NCI-H1436 treated with DMSO at 0.1 percent for 48 hours (cell line): ENCODE measurements around the gene MXI1.
"Not testable (repeated sequence)": the region's sequence is repeated elsewhere in the genome, so short reads cannot be mapped to it uniquely, and the experiment has no call there.

Experiments used
- DNase-seq: peaks from one replicate; lab custom pipeline; 2025; lab: John Stamatoyannopoulos, UW

Gene MXI1

GRCh38 chr10:110317866-110318850, 110.8 kb downstream of the MXI1 start:
- no peak for DNase-seq

- DNase-seq = no peak
Measured at GRCh38 chr10:110321869-110322620, 114.6 kb downstream of the MXI1 start.

DNA sequence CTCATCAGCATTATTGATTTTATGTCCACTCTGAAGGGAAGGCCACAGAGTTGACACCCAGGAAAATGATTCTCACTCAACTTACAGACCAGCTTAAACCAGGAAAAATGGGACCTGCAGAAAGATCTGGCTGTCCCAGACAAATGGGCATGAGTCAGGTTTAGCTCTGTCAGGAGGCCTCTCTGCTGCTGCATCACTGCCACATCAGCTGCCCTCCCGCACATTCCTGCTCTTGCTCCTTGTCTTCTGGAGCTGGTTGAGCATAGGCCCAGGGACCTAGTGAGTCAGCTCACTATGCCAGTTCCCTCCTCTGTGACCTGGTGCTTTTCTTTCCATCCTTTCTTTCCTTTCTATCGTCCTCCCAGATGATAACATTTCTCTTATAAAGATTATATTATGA, 116.1 kb downstream of the MXI1 start:
- DNase-seq = no peak

GRCh38 chr10:110324201-110324804, 116.9 kb downstream of the MXI1 start:
- DNase-seq = no peak

- DNase-seq = no peak
Measured at GRCh38 chr10:110324805-110325280, 117.4 kb downstream of the MXI1 start.

- DNase-seq = no peak
Measured at GRCh38 chr10:110326351-110327032, 119.1 kb downstream of the MXI1 start.

DNA sequence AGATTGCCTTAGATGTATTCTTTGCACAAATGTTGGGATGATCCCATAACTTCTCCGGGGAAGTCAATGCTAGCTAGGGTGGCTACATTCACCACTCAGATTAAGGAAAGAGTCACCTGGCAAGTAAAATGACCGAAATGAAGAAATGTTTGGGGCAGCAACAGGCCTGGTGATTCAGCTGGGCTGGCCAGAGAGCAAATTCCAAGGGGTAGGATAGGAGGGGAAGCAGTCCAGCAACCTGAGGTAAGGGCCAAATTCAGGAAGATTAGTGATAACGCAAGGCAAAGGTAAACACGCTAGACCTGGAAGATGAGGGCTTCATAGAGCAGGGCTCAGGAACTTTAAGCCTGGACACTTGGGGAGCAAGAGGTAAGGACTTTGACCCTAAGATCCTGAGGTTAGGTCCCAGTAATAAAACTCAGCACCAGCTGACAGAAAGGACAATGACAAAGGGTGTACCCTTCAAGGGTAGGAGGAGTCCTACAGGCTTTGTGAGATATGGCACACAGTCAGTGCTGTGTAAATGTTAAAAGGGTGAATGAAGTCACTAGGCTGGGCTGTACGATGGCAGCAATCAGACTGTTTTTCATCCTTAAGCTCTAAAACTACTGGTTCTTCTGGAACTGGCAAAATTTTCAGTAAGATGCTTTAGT, 120.0 kb downstream of the MXI1 start:
- DNase-seq = no peak

- no peak for DNase-seq
Measured at GRCh38 chr10:110330675-110331074, 123.3 kb downstream of the MXI1 start.

GRCh38 chr10:110331226-110331795, 123.9 kb downstream of the MXI1 start:
- DNase-seq = not testable (repeated sequence)

DNA sequence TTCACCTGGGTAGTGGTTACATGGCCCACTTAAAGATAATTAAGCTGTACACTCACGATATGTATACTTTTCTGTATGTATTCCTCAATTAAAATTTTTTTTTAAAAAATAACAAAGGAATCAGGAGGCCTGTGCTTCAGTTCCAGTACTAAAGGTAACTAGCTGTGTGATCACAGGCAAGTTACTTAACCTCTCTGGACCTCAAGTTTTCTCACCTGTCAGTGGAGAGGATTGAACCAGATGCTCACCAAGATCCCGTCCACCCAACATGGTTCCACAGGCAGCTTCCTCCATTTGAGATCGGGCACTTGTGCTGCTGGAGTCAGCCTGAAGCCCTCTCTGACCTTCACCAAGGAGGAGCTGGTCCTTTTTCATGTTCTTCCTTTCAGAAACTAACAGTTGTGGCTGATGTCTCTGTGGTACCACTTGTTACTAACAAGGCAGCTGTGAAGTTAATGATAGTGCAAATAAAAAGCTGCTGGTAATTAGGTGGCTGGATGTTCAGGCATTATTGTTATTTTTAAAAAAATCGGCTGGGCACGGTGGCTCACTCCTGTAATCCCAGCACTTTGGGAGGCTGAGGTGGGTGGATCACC, 126.8 kb downstream of the MXI1 start:
- no peak for DNase-seq

GRCh38 chr10:110335314-110336064, 128.1 kb downstream of the MXI1 start:
- no peak for DNase-seq

- DNase-seq = no peak
Measured at GRCh38 chr10:110336111-110336721, 128.8 kb downstream of the MXI1 start.
